Measurements from ENCODE around the gene ADGB. TPM values are rescaled to one million over a fixed set of nuclear protein-coding genes. Genes with fewer than 3 reads are reported as not detected.

Gene ADGB
- total and polyA plus RNA-seq, 2 donors from 2014 or later, result not detected

DNA sequence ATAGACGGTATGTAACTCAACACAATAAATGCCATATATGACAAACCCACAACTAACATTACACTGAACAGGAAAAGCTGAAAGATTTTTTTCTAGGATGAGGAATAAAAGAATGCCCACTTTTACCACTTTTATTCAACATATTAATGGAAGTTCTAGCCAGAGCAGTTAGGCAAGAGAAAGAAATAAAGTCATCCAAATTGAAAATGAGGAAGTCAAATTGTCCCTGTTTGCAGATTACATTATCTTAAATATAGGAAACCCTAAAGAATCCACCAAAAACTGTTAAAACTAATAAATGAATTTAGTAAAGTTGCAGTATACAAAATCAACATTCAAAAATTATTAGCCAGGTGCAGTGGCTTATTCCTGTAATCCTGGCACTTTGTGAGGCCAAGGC lies 24.6 kb upstream of the ADGB start:
- TF ChIP-seq, protein P1, sequence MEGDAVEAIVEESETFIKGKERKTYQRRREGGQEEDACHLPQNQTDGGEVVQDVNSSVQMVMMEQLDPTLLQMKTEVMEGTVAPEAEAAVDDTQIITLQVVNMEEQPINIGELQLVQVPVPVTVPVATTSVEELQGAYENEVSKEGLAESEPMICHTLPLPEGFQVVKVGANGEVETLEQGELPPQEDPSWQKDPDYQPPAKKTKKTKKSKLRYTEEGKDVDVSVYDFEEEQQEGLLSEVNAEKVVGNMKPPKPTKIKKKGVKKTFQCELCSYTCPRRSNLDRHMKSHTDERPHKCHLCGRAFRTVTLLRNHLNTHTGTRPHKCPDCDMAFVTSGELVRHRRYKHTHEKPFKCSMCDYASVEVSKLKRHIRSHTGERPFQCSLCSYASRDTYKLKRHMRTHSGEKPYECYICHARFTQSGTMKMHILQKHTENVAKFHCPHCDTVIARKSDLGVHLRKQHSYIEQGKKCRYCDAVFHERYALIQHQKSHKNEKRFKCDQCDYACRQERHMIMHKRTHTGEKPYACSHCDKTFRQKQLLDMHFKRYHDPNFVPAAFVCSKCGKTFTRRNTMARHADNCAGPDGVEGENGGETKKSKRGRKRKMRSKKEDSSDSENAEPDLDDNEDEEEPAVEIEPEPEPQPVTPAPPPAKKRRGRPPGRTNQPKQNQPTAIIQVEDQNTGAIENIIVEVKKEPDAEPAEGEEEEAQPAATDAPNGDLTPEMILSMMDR (IDR thresholded peaks at IDR 0.05; ENCODE audit: borderline replicate concordance, extremely low read depth, insufficient read depth), result no peak
- Histone ChIP-seq H3K27me3 (ENCODE audit: control insufficient read depth, insufficient read depth, low read length) (no peaks in the 10 kb centered on the region), H3K9ac (ENCODE audit: low read length in 3 of 3) (no peak overlapping the region), H3K36me3 (ENCODE audit: control insufficient read depth in 2 of 3, insufficient read depth in 3 of 3, low read length in 3 of 3) (no peaks in the 10 kb centered on the region), H3K27ac (ENCODE audit: low read depth in 2 of 2, low read length in 2 of 2) (no peak overlapping the region), H3K9me3 (ENCODE audit: control insufficient read depth in 2 of 3, insufficient read depth in 1 of 3, low read length in 3 of 3) (peaks cover 0 to 7% (median 0%) of the 10 kb centered on the region in 3 donors), H3K4me3 (ENCODE audit: low read length in 3 of 3) (no peak overlapping the region), H3K4me1 (ENCODE audit: control insufficient read depth in 2 of 3, insufficient read depth in 2 of 3, low read depth in 1 of 3, low read length in 3 of 3) (no peaks in the 10 kb centered on the region)
- DNase-seq (no peak), FAIRE-seq (no peak)
- intact Hi-C loops (cut with DNase I), result no loop called here

DNA sequence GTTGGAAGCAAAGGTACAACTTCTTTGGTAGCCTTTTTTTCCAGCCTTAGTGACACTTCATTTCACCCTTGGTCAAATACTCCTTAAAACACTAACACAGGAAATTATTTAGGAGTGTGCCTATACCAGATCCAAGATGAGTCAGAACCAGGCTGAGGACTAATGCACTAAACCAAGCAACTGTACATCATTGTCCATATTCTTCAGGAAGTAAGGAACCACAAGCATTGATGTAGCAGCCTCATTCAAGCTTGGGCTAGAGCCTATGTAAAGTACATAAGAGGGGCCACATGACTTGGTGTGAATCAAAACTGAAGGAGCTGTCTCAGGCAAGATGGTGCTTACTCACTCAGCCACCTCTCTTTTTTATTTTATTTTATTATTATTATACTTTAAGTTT lies 20.7 kb upstream of the ADGB start:
- H3K9ac ChIP-seq (ENCODE audit: low read length in 3 of 3), result no peak overlapping the region
- intact Hi-C loops (cut with DNase I), result no loop called here
- H3K36me3 ChIP-seq (ENCODE audit: control insufficient read depth in 2 of 3, insufficient read depth in 3 of 3, low read length in 3 of 3), result no peaks in the 10 kb centered on the region
- no peak overlapping the region for H3K4me3 ChIP-seq (ENCODE audit: low read length in 3 of 3)
- TF ChIP-seq, protein P1 (IDR thresholded peaks at IDR 0.05; ENCODE audit: borderline replicate concordance, extremely low read depth, insufficient read depth), result no peak
- H3K27me3 ChIP-seq (ENCODE audit: control insufficient read depth, insufficient read depth, low read length), result no peaks in the 10 kb centered on the region
- FAIRE-seq (no peak), DNase-seq (no peak)
- H3K4me1 ChIP-seq (ENCODE audit: control insufficient read depth in 2 of 3, insufficient read depth in 2 of 3, low read depth in 1 of 3, low read length in 3 of 3), result no peaks in the 10 kb centered on the region
- H3K27ac ChIP-seq (ENCODE audit: low read depth in 2 of 2, low read length in 2 of 2), result no peak overlapping the region
- peaks cover 0 to 7% (median 0%) of the 10 kb centered on the region in 3 donors for H3K9me3 ChIP-seq (ENCODE audit: control insufficient read depth in 2 of 3, insufficient read depth in 1 of 3, low read length in 3 of 3)

DNA sequence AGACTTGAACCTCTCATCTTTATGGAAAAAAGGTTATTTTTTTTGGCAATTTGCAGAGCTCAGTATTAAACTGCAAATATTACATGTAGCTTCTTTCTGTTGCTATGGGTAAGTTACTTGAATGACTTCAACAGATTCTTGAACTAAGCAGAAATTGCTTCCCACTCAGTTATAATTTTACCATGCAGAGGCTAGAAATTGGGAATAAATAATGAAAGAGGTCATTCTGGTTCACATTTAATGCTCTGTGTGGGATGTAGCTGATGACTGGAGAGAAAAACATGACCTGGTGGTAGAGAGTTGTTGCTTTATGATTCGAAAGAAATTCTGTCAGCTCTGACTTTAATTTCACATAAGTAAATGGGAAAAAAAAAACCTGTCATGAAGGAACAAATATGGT lies 16.8 kb upstream of the ADGB start:
- intact Hi-C loops (cut with DNase I), result no loop called here
- Histone ChIP-seq H3K4me1 (ENCODE audit: control insufficient read depth in 2 of 3, insufficient read depth in 2 of 3, low read depth in 1 of 3, low read length in 3 of 3) (no peaks in the 10 kb centered on the region), H3K9me3 (ENCODE audit: control insufficient read depth in 2 of 3, insufficient read depth in 1 of 3, low read length in 3 of 3) (no peaks in the 10 kb centered on the region), H3K4me3 (ENCODE audit: low read length in 3 of 3) (no peak overlapping the region), H3K27me3 (ENCODE audit: control insufficient read depth, insufficient read depth, low read length) (no peaks in the 10 kb centered on the region), H3K9ac (ENCODE audit: low read length in 3 of 3) (no peak overlapping the region), H3K36me3 (ENCODE audit: control insufficient read depth in 2 of 3, insufficient read depth in 3 of 3, low read length in 3 of 3) (no peaks in the 10 kb centered on the region), H3K27ac (ENCODE audit: low read depth in 2 of 2, low read length in 2 of 2) (no peak overlapping the region)
- TF ChIP-seq, protein P1 (IDR thresholded peaks at IDR 0.05; ENCODE audit: borderline replicate concordance, extremely low read depth, insufficient read depth), result no peak
- FAIRE-seq (no peak), DNase-seq (no peak)

DNA sequence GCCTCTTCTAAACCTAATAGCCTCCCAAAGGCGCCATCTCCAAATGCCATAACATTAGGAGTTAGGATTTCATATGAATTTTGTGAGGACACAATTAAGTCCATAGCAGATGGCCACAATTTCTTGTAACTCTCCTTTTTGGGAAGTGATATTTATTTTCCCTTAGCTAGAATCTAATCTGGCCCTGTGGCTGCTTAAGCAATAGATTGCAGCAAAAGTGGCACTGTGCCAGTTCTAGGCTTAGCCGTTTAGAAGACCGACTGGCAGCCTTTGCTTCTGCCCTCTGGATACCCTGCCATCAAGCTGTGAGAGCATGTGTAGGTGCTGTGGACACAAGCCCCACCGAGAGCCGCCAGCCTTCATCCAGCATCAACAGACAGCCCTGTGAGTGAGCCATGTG lies 15.9 kb upstream of the ADGB start:
- no peak overlapping the region for H3K9ac ChIP-seq (ENCODE audit: low read length in 3 of 3)
- H3K4me3 ChIP-seq (ENCODE audit: low read length in 3 of 3), result no peak overlapping the region
- H3K36me3 ChIP-seq (ENCODE audit: control insufficient read depth in 2 of 3, insufficient read depth in 3 of 3, low read length in 3 of 3), result no peaks in the 10 kb centered on the region
- no peaks in the 10 kb centered on the region for H3K9me3 ChIP-seq (ENCODE audit: control insufficient read depth in 2 of 3, insufficient read depth in 1 of 3, low read length in 3 of 3)
- FAIRE-seq (no peak), DNase-seq (no peak)
- TF ChIP-seq, protein P1 (IDR thresholded peaks at IDR 0.05; ENCODE audit: borderline replicate concordance, extremely low read depth, insufficient read depth), result no peak
- H3K27me3 ChIP-seq (ENCODE audit: control insufficient read depth, insufficient read depth, low read length), result no peaks in the 10 kb centered on the region
- H3K27ac ChIP-seq (ENCODE audit: low read depth in 2 of 2, low read length in 2 of 2), result no peak overlapping the region
- intact Hi-C loops (cut with DNase I), result no loop called here
- H3K4me1 ChIP-seq (ENCODE audit: control insufficient read depth in 2 of 3, insufficient read depth in 2 of 3, low read depth in 1 of 3, low read length in 3 of 3), result no peaks in the 10 kb centered on the region

All from kidney (tissue), 14 donors.